GM21526 (cell line): ENCODE results near the gene PLCL2.

Experiments used
- ATAC-seq: cut with Tn5 transposase; IDR thresholded peaks from one replicate; pipeline ENCODE4 v1.9.1; 2021; ENCODE audit warnings: moderate library complexity; ENCODE audit not compliant: unreplicated experiment, low FRiP score

The PLCL2 gene

DNA sequence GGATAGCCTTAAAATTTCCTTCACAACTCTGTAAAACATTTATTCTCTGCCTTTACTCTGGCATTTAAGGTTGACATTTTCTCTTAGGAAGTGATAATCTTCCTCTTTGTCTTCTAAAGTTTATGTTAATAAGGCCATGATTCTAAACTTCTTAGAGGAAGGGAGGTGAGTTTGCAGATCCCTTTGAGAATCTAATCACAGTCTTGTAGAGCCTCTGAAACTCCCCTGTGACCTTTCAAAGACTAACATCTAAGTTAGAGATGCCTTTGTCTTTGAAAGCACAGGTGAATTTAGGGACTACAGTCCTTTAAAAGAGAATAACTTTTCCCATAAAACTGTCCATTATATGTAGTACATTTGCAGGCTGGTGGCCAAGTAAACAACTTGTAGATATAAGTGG lies 115.1 kb downstream of the PLCL2 start:
- no peak for ATAC-seq

DNA sequence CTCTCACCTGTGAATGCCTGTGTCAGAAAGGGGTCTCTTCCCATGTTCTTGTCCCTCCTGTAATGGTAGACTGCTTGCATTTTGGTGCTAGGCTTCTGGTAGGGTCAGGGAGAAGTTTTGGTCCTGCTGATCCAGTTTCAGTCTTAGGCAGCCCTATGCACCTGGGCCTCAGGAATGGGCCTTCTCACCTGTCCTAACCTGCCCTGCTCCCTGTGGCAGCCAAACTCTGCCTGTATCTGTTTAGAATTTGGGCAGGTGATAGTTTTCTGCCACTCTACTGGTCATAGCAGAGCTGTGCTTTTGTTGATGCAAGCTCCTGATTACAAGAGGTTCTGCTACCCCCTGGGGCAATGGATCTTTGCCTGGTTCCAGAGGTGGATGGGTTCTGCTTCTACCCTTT lies 118.7 kb downstream of the PLCL2 start:
- ATAC-seq: no peak

DNA sequence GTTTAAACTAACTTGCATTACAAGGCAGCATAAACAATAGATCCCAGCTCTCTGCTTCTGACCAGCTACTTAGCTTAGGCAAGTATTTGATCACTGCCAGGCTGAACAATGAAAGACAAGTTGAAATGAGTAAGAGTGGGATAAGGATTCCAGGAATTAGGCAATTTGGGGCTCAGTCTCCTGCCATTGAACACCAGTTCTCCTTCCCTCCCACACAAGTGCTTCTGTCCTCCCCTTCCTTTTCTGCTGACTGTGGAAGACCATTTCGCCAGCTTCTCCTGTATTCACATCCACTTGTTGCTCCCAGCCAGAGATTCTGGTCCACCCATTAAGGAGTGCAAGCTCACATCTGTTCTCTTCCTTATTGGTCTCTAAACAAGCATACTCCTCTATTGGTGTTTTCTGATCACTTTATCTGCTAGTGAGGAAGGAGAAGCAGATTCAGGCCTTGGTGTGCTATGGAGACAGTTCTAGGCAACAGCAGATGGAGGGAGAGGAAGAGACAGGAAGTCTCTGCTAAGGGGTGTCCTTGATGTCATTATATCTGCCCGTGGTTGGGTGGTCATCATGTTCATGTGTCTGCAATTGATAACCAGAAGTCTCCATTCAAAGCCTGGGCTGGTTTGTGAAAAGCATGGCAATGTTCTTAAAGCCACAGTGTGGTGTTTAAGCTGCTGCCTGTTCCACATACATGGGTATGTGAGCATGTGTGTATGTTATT lies 121.5 kb downstream of the PLCL2 start:
- ATAC-seq: no peak

DNA sequence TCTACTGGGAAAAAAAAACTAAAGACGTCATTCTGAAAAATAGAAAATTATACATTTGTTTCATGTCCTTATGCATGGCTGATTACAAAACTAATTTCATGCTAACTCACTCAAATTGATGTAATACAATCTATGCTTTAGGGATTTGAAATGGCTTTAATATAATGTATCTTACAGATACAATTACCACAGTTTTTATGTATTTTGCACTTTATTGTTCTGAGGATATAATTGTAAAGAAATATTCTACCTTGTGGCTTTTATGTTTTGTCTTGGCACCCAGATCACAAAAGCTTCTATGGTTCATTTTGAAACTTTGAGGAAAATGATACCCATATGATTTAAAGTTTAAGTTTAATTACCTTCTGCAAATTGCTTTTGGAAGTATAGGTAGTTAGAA lies 122.5 kb downstream of the PLCL2 start:
- ATAC-seq: no peak

DNA sequence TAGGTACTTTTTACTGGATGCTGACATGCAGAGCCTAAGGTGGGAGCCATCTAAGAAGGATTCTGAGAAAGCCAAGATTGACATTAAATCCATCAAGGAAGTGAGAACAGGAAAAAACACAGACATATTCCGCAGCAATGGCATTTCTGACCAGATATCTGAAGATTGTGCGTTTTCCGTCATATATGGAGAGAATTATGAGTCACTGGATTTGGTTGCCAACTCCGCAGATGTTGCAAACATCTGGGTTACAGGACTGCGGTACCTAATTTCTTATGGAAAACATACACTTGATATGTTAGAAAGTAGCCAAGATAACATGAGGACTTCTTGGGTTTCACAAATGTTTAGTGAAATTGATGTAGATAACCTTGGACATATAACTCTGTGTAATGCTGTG lies 125.1 kb downstream of the PLCL2 start:
- no peak for ATAC-seq

DNA sequence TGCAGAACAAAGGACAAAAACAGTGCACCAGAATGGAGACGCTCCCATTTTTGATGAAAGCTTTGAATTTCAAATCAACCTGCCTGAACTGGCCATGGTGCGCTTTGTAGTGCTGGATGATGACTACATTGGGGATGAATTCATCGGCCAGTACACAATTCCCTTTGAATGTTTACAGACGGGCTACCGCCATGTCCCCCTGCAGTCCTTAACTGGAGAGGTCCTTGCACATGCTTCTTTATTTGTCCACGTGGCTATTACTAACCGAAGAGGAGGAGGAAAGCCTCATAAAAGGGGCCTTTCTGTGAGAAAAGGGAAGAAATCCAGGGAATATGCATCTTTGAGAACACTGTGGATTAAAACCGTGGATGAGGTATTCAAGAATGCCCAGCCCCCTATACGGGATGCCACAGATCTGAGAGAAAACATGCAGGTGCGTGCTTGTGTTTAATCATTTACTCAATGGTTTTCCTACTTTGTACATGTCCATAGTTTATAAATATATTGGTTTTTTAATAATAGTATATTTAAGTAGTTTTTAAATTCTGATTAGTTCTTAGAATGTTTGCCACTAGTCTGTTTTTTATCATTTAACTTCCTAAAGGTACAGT lies 127.1 kb downstream of the PLCL2 start:
- ATAC-seq: no peak

DNA sequence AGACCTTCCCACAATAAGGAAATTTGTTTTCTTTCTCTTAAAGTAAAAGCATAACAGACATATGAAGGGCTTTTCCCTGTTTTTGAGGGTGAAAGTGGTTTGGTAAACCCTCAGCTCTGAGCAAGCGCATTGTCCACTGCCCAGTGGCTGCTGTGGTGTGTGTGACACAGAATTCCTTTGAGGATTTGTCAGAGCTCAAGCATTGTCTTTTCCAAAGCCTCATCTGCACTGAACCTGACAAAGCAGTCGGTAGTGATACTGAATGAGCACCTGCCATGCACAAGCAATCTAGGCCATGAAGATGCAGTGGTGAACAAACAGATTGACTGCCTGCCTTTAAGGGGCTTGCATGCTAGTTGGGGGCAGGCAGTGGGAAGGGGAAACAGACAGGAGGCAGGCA lies 128.3 kb downstream of the PLCL2 start:
- no peak for ATAC-seq

DNA sequence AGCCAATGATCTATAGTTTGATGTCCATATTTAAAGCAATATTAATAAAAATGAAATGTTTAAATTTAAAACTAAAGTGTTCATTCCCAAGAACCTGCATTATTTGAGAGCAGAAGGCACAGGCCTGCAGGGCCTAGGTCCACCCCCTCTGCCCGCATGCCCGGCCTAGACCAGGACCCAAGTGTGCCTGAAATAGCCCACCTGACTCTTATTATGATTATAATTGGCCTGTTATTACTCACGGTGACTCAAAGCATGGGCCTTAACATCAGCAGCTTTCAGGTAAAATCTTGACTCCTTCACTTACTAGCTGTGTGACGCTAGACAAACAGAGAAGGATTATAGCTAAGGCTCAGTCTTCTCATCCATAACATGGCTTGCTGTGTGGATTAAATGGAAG lies 128.8 kb downstream of the PLCL2 start:
- no peak for ATAC-seq

DNA sequence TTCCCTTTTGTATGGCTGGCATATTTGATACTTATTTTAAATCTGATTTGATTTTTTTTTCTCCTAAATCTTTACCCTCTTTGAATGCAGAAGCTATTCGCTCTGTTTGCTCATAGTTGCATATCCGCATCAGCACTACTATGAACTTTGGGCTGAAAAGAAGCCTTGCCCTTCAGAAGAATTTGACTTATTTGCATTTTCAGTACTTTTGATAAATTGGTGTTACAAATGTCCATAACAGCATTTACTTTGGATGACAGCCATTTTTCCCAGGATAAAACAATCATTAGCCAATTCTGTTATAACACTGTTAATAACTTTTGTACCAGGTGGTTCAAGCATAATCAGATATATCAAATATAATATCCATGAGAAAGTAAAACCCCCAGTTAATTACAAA lies 129.5 kb downstream of the PLCL2 start:
- no peak for ATAC-seq

DNA sequence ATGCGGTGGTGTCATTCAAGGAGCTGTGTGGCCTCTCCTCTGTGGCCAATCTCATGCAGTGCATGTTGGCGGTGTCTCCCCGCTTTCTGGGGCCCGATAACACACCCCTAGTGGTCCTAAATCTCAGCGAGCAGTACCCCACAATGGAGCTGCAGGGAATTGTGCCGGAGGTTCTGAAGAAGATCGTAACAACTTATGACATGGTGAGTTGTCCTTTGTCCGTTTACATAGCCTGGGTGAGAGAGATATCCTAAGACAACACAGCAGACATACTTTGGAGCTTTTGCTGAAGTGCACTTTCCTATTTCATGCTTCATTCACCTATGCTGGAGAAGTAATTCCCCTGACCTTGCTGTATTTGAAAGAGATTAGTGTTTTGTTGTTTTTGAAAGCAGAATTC lies 130.0 kb downstream of the PLCL2 start:
- no peak for ATAC-seq

DNA sequence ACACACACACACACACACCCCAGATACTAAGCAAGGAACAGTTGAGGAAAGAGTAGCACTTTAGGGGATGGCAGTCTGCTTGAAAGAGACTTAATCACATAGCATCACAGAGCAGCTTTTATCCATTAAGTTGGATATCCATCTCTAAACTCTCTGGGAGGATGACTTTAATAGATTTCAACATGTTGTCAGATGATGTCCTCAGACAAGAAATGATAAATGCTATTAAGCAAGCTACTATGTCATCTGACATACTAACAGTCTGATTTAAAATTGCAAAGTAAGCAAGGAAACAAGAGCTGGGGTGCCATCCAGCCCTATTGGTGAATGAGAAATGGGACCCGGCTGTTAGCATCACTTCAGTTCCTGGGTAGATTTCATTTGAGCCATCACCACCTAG lies 136.9 kb downstream of the PLCL2 start:
- no peak for ATAC-seq

DNA sequence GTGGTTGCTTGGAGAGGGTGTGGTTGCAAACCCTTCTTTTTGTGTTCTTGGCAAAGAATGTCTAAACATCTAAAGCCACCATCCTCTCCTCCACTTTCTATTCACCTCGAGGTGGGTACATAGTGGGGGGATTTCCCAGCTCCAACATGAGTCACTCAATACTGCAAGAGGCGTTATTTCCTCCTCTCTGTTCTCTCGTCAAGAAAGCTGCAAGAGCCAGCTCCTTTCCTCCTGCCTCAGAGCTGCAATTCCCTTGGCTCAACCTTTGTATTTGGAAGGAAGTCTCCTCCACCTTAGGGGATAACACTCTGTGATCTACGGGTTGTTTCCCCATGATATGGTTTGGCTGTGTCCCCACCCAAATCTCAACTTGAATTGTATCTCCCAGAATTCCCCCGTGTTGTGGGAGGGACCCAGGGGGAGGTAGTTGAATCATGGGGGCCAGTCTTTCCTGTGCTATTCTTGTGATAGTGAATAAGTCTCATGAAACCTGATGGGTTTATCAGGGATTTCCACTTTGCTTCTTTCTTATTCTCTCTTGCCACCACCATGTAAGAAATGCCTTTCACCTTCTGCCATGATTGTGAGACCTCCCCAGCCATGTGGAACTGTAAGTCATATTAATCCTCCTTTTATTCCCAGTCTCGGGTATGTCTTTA lies 138.4 kb downstream of the PLCL2 start:
- peak; percentile 70 for ATAC-seq

DNA sequence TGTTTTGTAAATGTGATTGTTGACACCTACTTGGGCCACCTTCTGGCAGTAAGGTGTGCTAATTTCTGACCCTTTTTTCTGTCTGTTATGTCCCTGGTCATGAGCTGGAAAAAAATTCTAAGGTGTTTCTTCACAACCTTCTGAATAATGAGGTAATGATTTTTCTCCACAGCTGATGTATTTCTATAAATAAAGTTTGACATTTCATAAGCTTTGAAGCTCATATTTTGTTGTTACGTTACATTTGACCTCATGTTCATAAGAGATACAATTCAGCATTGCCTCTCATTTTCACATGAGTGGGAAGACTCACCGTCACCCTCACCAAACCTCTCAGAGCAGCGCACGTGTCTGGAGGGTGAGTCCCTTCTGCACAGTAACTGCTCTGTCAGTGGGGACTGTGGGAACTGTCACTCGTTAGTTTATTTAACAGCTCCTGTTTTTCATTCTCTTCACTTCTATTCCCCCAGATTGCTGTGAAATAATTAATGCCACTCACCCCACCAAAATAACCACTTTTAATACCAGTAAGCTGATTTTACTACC lies 140.9 kb downstream of the PLCL2 start:
- ATAC-seq: peak; percentile 53

DNA sequence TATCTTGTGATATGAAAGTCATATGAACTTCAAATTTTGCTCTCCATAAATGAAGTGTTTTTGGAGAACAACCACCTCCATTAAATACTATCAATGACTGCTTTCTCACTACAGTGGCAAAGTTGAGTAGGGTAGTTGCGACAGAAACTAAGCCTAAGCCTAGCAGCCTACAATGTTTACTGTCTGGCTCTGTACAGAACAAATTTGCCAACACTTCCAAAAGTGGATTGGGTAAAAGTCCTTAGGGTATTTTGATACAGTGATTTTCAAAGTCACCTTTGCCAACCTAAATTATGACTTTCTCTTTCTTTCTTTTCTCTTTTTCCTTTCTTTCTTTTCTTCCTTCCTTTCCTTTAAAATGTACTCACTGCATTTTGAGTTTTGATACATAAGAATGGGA lies 142.6 kb downstream of the PLCL2 start:
- no peak for ATAC-seq

DNA sequence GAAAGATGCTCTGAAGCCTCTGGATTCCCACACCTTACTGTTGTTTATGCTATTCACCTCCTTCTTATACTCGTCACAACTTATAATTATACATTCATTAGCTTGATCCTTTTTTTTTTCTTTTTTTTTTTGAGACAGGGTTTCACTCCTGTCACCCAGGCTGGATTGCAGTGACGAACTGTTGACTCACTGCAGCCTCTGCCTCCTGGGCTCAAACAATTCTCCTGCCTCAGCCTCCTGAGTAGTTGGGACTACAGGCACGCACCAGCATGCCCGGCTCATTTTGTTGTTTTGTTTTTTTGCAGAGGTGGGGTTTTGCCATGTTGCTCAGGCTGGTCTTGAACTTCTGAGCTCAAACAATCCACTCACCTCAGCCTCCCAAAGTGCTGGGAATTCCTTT lies 143.6 kb downstream of the PLCL2 start:
- no peak for ATAC-seq

DNA sequence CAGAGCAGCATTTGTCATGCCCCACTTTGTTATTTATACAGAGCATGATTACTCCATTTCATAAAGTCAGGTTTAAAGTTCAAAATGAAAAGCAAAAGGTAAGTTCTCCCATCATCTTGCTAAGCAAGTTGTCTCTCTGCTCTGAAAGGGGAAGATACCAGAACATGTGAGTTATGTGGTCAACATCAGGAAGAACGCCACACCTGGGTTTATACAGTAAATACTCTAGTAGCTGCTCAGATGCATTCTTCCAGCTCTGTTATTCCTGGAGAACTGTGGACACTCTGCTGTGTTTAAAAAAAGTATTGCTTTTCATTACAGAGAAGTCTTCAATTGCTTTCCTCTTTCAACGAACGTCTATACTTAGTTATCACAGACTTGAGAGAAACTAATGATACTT lies 145.7 kb downstream of the PLCL2 start:
- no peak for ATAC-seq

DNA sequence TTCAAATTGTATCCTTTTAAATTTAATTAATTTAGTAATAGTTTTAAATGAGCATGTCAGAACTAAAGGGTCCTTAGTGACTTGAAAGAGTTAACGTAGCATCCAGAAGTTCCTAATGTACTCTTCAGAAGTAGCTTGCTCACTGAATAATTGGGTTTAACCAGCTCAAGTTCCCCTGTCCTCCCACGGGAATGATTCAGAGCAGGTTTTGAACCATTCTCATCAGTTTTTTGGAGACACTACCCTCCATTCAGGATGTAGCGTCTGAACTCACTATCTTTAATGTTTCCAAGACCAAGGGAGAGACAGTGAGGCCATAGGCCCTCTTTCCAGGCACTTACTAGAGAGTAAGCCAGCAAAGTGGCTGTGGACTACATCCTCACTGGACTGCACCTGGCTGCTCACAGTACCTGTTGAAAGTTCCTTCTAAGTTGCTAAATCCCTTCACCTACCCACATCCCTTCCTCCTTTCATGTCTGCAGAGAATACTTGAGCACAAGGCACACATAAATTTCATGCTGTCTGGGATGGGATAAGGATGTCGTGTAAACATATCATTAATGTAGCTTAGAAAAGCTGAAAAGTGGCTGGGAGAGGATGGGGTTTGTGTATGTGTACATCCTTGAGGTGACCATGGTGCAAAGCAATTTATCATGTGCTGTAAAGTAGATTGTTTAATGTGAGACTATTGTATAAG lies 146.3 kb downstream of the PLCL2 start:
- no peak for ATAC-seq

DNA sequence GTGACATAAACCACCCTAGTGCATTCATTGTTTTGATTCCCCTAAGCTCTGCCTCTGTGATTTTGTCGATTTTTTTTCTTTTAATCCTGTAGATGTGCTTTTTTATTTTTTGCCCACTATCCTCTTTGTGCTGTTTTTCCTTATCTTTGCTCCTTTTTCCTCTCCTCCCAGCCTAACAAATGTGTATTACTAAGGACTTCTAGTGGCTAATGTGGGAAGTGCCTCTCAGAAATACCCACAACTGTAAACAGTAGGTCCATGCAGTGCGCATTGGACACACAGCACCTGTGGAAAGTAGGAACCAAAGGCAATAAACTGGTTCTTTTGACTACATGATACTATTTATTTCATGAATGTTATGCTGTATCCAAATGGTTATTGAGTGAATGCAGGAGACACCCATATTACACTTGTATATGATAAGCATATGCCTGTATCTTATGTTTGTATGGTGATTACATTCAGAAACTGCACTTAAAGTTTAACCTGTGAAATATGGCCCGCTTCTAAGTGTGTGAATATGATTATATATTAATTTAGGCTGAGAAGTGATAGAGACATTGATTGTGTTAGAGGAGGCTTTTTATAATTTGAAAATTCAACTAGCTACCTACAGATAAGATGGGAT lies 147.8 kb downstream of the PLCL2 start:
- no peak for ATAC-seq

DNA sequence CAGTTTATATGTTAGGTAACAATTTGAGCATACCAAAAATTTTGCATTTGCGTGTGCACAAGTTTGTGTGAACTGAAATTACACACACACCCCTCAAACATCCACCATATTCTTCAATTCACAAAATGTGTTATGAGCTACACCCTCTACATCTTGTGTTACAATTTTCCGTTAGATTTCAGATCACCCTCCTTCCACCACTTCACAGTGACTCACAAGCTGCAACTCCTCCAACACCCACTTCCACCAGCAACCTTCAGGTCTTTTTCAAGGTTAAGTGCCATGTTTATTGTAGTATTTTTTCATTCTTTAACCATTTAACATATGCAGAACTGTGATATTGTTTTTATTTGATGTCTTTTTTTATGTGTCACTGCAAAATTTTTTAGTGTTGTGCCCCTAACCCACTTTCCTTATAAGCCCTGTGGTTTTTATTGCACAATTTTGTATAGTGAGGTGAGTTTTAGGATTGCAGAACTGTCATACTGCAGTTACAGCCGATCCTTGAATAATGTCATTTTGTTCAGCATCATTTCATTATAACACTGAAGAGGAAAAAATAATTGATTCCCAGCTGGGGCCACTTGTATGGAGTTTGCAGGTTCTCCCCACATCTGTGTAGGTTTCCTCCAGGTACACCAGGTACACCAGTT lies 148.9 kb downstream of the PLCL2 start:
- no peak for ATAC-seq

DNA sequence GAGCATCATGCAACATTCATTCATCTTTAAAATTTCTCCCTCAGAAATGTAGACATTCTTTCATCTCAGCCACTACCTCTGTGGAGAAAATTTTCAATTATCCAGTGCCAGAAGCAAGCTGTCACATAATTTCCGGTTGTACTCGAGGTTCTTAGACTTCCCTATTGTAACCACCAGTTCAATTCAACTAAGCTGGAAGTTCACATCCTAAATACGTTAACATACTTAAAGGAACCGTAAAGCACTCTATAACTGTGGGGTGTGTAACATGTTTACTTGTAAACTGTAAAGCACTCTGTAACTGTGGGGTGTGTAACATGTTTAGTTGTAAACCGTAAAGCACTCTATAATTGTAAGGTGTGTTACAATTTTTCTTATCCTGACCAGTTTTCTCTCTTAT lies 150.3 kb downstream of the PLCL2 start:
- ATAC-seq: no peak
